Smooth muscle cell of the coronary artery (primary cell): ENCODE results near the gene AASDH. TPM values are rescaled to one million over a fixed set of nuclear protein-coding genes. Genes with fewer than 3 reads are reported as not detected.

Experiments used
- total RNA-seq: library from RNA; depleted of rRNA; stranded (reverse); fragments of >200 nt; gene quantifications from 2 replicates; pipeline ENCODE4 v1.2.3, GENCODE V29; 2014; ENCODE audit warnings: low replicate concordance

Gene AASDH, protein sequence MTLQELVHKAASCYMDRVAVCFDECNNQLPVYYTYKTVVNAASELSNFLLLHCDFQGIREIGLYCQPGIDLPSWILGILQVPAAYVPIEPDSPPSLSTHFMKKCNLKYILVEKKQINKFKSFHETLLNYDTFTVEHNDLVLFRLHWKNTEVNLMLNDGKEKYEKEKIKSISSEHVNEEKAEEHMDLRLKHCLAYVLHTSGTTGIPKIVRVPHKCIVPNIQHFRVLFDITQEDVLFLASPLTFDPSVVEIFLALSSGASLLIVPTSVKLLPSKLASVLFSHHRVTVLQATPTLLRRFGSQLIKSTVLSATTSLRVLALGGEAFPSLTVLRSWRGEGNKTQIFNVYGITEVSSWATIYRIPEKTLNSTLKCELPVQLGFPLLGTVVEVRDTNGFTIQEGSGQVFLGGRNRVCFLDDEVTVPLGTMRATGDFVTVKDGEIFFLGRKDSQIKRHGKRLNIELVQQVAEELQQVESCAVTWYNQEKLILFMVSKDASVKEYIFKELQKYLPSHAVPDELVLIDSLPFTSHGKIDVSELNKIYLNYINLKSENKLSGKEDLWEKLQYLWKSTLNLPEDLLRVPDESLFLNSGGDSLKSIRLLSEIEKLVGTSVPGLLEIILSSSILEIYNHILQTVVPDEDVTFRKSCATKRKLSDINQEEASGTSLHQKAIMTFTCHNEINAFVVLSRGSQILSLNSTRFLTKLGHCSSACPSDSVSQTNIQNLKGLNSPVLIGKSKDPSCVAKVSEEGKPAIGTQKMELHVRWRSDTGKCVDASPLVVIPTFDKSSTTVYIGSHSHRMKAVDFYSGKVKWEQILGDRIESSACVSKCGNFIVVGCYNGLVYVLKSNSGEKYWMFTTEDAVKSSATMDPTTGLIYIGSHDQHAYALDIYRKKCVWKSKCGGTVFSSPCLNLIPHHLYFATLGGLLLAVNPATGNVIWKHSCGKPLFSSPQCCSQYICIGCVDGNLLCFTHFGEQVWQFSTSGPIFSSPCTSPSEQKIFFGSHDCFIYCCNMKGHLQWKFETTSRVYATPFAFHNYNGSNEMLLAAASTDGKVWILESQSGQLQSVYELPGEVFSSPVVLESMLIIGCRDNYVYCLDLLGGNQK
- total RNA-seq: 8.6 and 13.5 TPM in 2 replicates

DNA sequence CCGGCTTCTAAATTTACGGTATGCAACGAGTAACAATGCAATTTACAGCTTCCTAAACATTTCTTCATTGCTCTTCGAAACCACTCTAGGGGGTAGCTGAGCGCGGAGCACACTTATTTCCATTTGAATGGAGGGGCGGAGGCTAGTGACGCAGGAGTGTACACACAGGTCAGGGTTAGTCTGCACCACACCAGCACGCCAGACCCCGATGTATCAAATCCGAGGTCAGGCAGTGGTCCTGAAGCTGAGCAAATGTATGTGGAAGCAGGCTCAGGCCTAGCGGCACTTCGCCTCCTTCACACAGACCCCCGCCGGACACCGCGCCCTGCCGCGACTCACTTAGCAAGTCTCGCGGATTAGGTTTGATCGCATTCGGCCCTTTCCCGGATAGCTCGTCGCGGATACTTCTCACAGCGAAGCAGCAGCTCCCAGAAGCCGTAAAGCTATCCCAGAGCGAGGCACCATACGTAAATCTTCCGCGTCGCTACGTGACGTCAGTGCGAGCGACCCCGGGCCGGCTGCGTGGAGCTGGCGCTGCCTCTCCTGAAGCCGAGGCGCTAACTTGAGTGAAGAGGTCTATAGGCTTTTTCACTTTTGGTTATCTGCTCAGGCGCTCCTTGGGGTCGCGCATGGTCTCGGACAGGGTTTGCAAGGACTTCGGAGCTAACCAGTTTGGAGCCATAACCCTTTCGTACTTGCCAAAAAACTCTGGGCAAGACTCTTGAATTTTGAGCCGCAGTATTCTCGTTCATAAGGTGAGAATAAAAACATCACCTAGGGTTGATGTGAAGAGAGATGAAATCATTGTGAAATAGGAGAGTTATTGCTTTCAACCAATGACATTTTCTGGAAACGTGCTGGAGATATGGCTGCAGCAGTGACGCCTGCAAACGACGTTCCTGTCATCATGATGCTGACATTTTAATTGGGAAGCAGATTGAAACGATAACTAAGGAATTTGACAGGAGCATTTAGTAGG lies at the start of gene AASDH:
Gene AASDH (minus strand): TSS at position 469 of the 979 bp plus-strand sequence. CDS start 3,192 bp downstream, outside the sequence.

DNA sequence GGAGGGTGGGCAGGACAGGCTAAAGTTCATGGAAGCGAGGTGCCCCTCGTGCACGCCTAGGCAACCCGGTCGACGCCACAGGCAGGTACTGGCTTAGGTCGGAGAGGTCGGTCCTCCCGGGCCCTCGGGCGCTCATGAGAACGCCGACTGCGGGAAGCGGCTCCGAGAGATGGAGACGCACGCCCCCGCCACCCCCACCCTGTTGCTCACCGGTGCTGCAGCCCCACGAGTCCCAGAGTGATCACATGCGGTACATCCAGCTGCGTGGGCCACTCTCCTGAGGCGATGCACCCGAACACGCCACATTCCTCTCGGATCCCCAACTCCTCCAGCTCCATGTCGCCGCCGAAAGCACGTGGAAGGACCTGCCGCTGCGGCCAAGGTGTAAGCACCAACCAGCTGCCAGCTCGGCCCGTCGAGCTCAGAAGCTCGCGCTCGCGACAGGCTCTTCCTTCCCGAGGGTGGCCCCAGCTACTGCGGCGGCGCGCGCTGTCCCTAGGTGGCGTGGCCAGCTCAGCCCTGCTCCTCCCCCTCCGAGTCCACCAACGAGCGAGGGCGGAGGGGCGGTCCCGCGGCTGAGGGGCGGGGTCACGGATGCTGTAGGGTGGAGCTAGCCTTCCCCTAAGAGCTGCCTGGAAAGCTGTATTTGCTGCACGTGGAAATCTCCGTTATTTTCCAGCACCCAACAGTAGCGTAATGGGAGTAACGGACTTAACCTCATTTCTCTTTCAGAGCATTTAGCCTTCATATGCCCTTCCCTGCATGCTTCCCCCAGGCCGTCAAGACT lies 48.0 kb upstream of the AASDH start, which contains the start of gene PPAT:
Gene PPAT (minus strand): TSS at position 476 of the 787 bp plus-strand sequence. CDS start 138 bp downstream, at position 338.

Other genes with a start within 250 kb of the AASDH start
- 9.9 and 13.1 TPM in 2 replicates for gene PPAT, start 48.1 kb upstream of the AASDH start, total RNA-seq
- 7.8 and 22.1 TPM in 2 replicates for gene PAICS, start 48.8 kb upstream of the AASDH start, total RNA-seq
- 77.6 and 95.9 TPM in 2 replicates for gene SRP72, start 80.1 kb upstream of the AASDH start, total RNA-seq
- gene ARL9, start 118.3 kb upstream of the AASDH start, total RNA-seq: 0.08 and 0.12 TPM in 2 replicates